ENCODE measurements around the gene PIK3C2G. TPM values are rescaled to one million over a fixed set of nuclear protein-coding genes. Genes with fewer than 3 reads are reported as not detected.

PIK3C2G gene
- total RNA-seq, 1 experiment from 2014 or later: not detected

GRCh38 chr12:18297902-18298301 is 36.6 kb downstream of the PIK3C2G start:
- no peaks in the 10 kb centered on the region for H3K27me3 ChIP-seq (ENCODE audit: low read length)
- no peaks in the 10 kb centered on the region for H3K4me1 ChIP-seq (ENCODE audit: low read length)
- no peak overlapping the region for H3K27ac ChIP-seq (ENCODE audit: low read length)
- no peak for DNase-seq
- peaks cover 21% of the 10 kb centered on the region for H3K9me3 ChIP-seq (ENCODE audit: low read length)
- no peak overlapping the region for H3K9ac ChIP-seq (ENCODE audit: low read length)
- H2AFZ ChIP-seq (ENCODE audit: low read length): no peak overlapping the region
- no peak overlapping the region for H3K4me3 ChIP-seq (ENCODE audit: low read length)
- H3K4me2 ChIP-seq (ENCODE audit: low read depth, low read length, poor library complexity, severe bottlenecking): no peak overlapping the region
- no peaks in the 10 kb centered on the region for H4K20me1 ChIP-seq (ENCODE audit: insufficient read depth, low read depth, low read length)
- H3K36me3 ChIP-seq (ENCODE audit: insufficient read depth, low read length): no peaks in the 10 kb centered on the region
- no peaks in the 10 kb centered on the region for H3K9me2 ChIP-seq (replicated peaks; ENCODE audit: insufficient read depth, low read length)
- H3K79me2 ChIP-seq (ENCODE audit: low read length): no peaks in the 10 kb centered on the region

- Histone ChIP-seq H3K27me3 (ENCODE audit: low read length) (no peaks in the 10 kb centered on the region), H3K9ac (ENCODE audit: low read length) (no peak overlapping the region), H3K4me2 (ENCODE audit: low read depth, low read length, poor library complexity, severe bottlenecking) (no peak overlapping the region), H3K9me2 (replicated peaks; ENCODE audit: insufficient read depth, low read length) (no peaks in the 10 kb centered on the region), H3K4me3 (ENCODE audit: low read length) (no peak overlapping the region), H3K9me3 (ENCODE audit: low read length) (peaks cover 21% of the 10 kb centered on the region), H4K20me1 (ENCODE audit: insufficient read depth, low read depth, low read length) (no peaks in the 10 kb centered on the region), H3K79me2 (ENCODE audit: low read length) (no peaks in the 10 kb centered on the region), H3K4me1 (ENCODE audit: low read length) (no peaks in the 10 kb centered on the region), H3K36me3 (ENCODE audit: insufficient read depth, low read length) (no peaks in the 10 kb centered on the region), H2AFZ (ENCODE audit: low read length) (no peak overlapping the region), H3K27ac (ENCODE audit: low read length) (no peak overlapping the region)
- DNase-seq: no peak
These were observed 41.6 kb downstream of the PIK3C2G start for GRCh38 chr12:18302809-18303430.

GRCh38 chr12:18304609-18305008 is 43.3 kb downstream of the PIK3C2G start:
- H3K27me3 ChIP-seq (ENCODE audit: low read length): no peaks in the 10 kb centered on the region
- H3K9me2 ChIP-seq (replicated peaks; ENCODE audit: insufficient read depth, low read length): no peaks in the 10 kb centered on the region
- H3K4me2 ChIP-seq (ENCODE audit: low read depth, low read length, poor library complexity, severe bottlenecking): no peak overlapping the region
- H4K20me1 ChIP-seq (ENCODE audit: insufficient read depth, low read depth, low read length): no peaks in the 10 kb centered on the region
- no peak for DNase-seq
- H3K4me1 ChIP-seq (ENCODE audit: low read length): no peaks in the 10 kb centered on the region
- no peak overlapping the region for H2AFZ ChIP-seq (ENCODE audit: low read length)
- no peak overlapping the region for H3K4me3 ChIP-seq (ENCODE audit: low read length)
- H3K79me2 ChIP-seq (ENCODE audit: low read length): no peaks in the 10 kb centered on the region
- H3K9me3 ChIP-seq (ENCODE audit: low read length): peaks cover 20% of the 10 kb centered on the region
- no peak overlapping the region for H3K27ac ChIP-seq (ENCODE audit: low read length)
- no peak overlapping the region for H3K9ac ChIP-seq (ENCODE audit: low read length)
- no peaks in the 10 kb centered on the region for H3K36me3 ChIP-seq (ENCODE audit: insufficient read depth, low read length)

GRCh38 chr12:18306311-18306710 is 45.0 kb downstream of the PIK3C2G start:
- Histone ChIP-seq H3K9ac (ENCODE audit: low read length) (no peak overlapping the region), H3K9me3 (ENCODE audit: low read length) (peaks cover 9% of the 10 kb centered on the region; the same call in 1 of the 2 replicates), H3K4me1 (ENCODE audit: low read length) (no peaks in the 10 kb centered on the region), H3K36me3 (ENCODE audit: insufficient read depth, low read length) (no peaks in the 10 kb centered on the region), H3K4me3 (ENCODE audit: low read length) (no peak overlapping the region), H4K20me1 (ENCODE audit: insufficient read depth, low read depth, low read length) (no peaks in the 10 kb centered on the region), H3K79me2 (ENCODE audit: low read length) (no peaks in the 10 kb centered on the region), H2AFZ (ENCODE audit: low read length) (no peak overlapping the region), H3K4me2 (ENCODE audit: low read depth, low read length, poor library complexity, severe bottlenecking) (no peak overlapping the region), H3K9me2 (replicated peaks; ENCODE audit: insufficient read depth, low read length) (no peaks in the 10 kb centered on the region), H3K27ac (ENCODE audit: low read length) (no peak overlapping the region), H3K27me3 (ENCODE audit: low read length) (no peaks in the 10 kb centered on the region)
- DNase-seq: no peak

GRCh38 chr12:18313306-18313705 is 52.0 kb downstream of the PIK3C2G start:
- Histone ChIP-seq H3K79me2 (ENCODE audit: low read length) (no peaks in the 10 kb centered on the region), H3K36me3 (ENCODE audit: insufficient read depth, low read length) (no peaks in the 10 kb centered on the region), H3K4me1 (ENCODE audit: low read length) (no peaks in the 10 kb centered on the region), H2AFZ (ENCODE audit: low read length) (no peak overlapping the region), H3K27ac (ENCODE audit: low read length) (no peak overlapping the region), H3K9me2 (replicated peaks; ENCODE audit: insufficient read depth, low read length) (no peaks in the 10 kb centered on the region), H3K9ac (ENCODE audit: low read length) (no peak overlapping the region), H3K27me3 (ENCODE audit: low read length) (no peaks in the 10 kb centered on the region), H3K9me3 (ENCODE audit: low read length) (no peaks in the 10 kb centered on the region), H3K4me2 (ENCODE audit: low read depth, low read length, poor library complexity, severe bottlenecking) (no peak overlapping the region), H3K4me3 (ENCODE audit: low read length) (no peak overlapping the region), H4K20me1 (ENCODE audit: insufficient read depth, low read depth, low read length) (no peaks in the 10 kb centered on the region)
- no peak for DNase-seq

GRCh38 chr12:18320036-18320617 is 58.8 kb downstream of the PIK3C2G start:
- no peaks in the 10 kb centered on the region for H3K9me3 ChIP-seq (ENCODE audit: low read length)
- no peak overlapping the region for H3K4me3 ChIP-seq (ENCODE audit: low read length)
- no peak overlapping the region for H3K4me2 ChIP-seq (ENCODE audit: low read depth, low read length, poor library complexity, severe bottlenecking)
- H3K79me2 ChIP-seq (ENCODE audit: low read length): no peaks in the 10 kb centered on the region
- H4K20me1 ChIP-seq (ENCODE audit: insufficient read depth, low read depth, low read length): no peaks in the 10 kb centered on the region
- H3K27ac ChIP-seq (ENCODE audit: low read length): no peak overlapping the region
- H3K4me1 ChIP-seq (ENCODE audit: low read length): no peaks in the 10 kb centered on the region
- H3K9ac ChIP-seq (ENCODE audit: low read length): no peak overlapping the region
- no peaks in the 10 kb centered on the region for H3K36me3 ChIP-seq (ENCODE audit: insufficient read depth, low read length)
- H3K27me3 ChIP-seq (ENCODE audit: low read length): no peaks in the 10 kb centered on the region
- peak; percentile 63 for DNase-seq
- no peaks in the 10 kb centered on the region for H3K9me2 ChIP-seq (replicated peaks; ENCODE audit: insufficient read depth, low read length)
- no peak overlapping the region for H2AFZ ChIP-seq (ENCODE audit: low read length)

- Histone ChIP-seq H3K9ac (ENCODE audit: low read length) (no peak overlapping the region), H3K36me3 (ENCODE audit: insufficient read depth, low read length) (no peaks in the 10 kb centered on the region), H3K9me2 (replicated peaks; ENCODE audit: insufficient read depth, low read length) (no peaks in the 10 kb centered on the region), H2AFZ (ENCODE audit: low read length) (no peak overlapping the region), H4K20me1 (ENCODE audit: insufficient read depth, low read depth, low read length) (no peaks in the 10 kb centered on the region), H3K9me3 (ENCODE audit: low read length) (no peaks in the 10 kb centered on the region), H3K27me3 (ENCODE audit: low read length) (no peaks in the 10 kb centered on the region), H3K79me2 (ENCODE audit: low read length) (no peaks in the 10 kb centered on the region), H3K4me1 (ENCODE audit: low read length) (no peaks in the 10 kb centered on the region), H3K27ac (ENCODE audit: low read length) (no peak overlapping the region), H3K4me3 (ENCODE audit: low read length) (no peak overlapping the region), H3K4me2 (ENCODE audit: low read depth, low read length, poor library complexity, severe bottlenecking) (no peak overlapping the region)
- no peak for DNase-seq
These were observed 59.7 kb downstream of the PIK3C2G start for GRCh38 chr12:18320976-18321375.

- no peaks in the 10 kb centered on the region for H3K4me1 ChIP-seq (ENCODE audit: low read length)
- no peak overlapping the region for H3K4me3 ChIP-seq (ENCODE audit: low read length)
- H2AFZ ChIP-seq (ENCODE audit: low read length): no peak overlapping the region
- no peaks in the 10 kb centered on the region for H3K36me3 ChIP-seq (ENCODE audit: insufficient read depth, low read length)
- H4K20me1 ChIP-seq (ENCODE audit: insufficient read depth, low read depth, low read length): no peaks in the 10 kb centered on the region
- H3K9me3 ChIP-seq (ENCODE audit: low read length): no peaks in the 10 kb centered on the region
- H3K79me2 ChIP-seq (ENCODE audit: low read length): no peaks in the 10 kb centered on the region
- no peaks in the 10 kb centered on the region for H3K27me3 ChIP-seq (ENCODE audit: low read length)
- H3K4me2 ChIP-seq (ENCODE audit: low read depth, low read length, poor library complexity, severe bottlenecking): no peak overlapping the region
- DNase-seq: no peak
- no peak overlapping the region for H3K27ac ChIP-seq (ENCODE audit: low read length)
- H3K9ac ChIP-seq (ENCODE audit: low read length): no peak overlapping the region
- no peaks in the 10 kb centered on the region for H3K9me2 ChIP-seq (replicated peaks; ENCODE audit: insufficient read depth, low read length)
These were observed 61.8 kb downstream of the PIK3C2G start for GRCh38 chr12:18323159-18323558.

Measured in Karpas-422 (cell line).